GM18907 (cell line): ENCODE data around the gene SEC14L6.

ENCODE experiments used
- ATAC-seq: cut with Tn5 transposase; IDR thresholded peaks from one replicate; pipeline ENCODE4 v1.9.1; 2021; ENCODE audit warnings: mild to moderate bottlenecking, moderate library complexity; ENCODE audit not compliant: unreplicated experiment

Gene SEC14L6

DNA sequence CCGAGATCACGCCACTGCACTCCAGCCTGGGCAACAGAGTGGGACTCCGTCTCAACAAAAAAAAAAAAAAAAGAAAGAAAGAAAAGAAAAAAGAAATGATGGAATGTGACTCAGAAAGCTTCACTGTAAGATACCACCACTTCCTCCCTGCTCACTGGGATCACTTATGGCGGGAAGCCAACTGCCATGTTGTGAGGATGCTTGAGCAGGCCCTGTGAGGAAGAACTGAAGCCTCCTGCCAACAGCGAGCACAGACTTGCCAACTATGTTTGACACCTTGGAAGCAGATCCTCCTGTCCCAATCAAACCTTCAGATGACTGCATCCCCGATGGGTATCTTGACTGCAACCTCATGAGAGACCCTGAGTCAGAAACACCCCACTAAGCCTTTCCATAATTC is 8.3 kb downstream of the SEC14L6 start:
- ATAC-seq, result no peak

DNA sequence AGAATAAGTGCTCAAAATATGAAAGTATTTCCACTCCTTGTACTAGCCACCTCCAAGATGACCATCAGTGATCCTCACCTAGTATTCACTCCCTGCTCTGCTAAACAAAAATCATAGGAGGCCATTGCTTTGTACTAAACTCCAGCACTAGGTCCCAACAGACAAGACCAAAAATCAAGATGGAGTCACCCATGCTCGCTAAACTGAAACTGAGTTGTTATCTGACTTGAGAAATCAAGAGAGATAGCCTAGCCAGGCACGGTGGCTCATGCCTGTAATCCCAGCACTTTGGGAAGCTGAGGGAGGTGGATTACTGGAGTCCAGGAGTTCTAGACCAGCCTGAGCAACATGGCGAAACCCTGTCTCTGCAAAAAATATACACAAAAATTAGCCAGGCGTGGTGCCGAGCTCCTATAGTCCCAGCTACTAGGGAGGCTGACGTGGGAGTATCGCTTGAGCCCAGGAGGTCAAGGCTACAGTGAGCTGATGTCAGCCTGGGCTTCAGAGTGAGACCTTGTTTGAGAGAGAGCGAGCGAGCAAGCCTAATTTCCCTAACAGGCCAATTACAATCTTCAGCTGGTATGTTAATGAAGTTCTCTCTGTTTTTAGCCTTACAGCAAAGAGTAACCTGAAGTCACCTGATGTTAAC is 9.3 kb downstream of the SEC14L6 start:
- no peak for ATAC-seq

DNA sequence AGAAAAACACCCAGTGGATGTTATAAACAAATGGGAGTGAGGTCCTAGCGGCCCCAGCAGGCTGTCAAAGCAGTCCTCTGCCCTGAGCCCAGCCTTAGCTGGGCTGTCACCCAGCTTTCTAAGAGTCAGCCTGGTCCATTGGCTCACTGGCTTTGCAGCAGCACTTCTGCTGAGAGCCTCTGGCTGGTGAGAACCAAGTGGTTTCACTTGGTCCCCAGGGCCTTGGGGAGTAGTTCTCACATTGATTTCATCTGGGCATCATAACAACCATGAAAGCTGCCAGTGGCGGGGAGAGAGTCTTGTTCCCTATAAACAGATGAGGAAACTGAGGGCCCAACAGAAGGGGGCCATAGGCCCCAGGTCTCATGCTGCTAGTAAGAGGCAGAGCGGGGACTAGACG is 11.4 kb downstream of the SEC14L6 start:
- no peak for ATAC-seq

DNA sequence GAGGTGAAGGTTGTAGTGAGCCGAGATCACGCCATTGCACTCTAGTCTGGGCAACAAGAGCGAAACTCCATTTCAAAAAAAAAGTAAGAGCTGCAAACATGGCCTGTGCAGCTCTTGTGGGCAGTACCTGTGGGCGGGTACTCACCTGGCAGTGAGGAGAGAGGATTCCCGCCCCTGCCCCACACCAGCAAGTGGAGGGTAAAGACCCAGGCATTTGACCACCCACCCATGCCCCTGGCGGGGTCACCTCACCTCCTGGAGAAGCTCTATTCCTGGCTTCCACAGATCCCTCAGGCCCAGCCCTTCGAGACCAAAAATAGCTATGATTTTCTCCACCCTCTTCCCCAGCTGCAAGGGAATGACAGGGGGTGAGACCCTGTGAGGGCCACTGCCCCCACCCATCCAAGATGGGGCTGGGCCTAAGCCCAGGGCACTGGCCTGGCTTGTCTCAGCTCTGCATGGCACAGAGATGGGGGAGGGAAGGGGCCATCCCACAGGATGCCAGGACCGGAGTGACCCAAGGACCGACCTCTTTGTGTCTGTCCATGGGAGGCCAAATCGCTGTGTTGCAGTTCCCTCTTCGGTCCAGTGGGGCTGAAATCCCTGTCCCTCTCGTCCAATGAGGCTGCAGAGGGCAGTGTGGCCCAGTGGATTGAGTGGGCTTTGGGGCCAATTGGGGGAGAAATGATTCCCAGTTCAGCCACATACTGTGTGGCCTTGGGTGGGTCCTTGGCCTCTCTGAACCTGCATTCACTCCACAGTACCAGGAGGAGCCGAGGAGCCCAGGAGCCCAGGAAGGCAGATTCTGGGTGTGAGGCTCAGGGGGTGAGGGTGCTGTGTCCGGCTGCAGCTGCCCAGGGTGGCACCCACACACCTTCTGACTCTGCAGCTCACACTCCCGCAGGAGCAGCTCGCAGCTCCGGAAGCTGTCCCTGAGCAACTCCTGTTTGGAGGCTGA is 14.6 kb downstream of the SEC14L6 start:
- ATAC-seq, result no peak

DNA sequence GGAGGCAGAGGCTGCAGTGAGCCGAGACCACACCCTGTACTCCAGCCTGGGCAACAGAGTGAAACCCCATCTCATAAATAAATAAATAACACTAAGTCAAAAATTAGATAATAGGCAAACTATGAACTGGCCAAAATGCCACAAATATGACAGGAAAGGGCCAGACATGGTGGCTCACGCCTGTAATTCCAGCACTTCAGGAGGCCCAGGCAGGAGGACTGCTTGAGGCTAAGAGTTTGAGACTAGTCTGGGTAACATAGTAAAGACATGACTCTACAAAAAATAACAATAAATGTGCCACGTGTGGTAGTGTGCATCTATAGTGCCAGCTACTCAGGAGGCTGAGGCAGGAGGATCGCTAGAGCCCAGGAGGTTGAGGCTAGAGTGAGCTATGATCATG is 19.9 kb downstream of the SEC14L6 start:
- ATAC-seq, result no peak

DNA sequence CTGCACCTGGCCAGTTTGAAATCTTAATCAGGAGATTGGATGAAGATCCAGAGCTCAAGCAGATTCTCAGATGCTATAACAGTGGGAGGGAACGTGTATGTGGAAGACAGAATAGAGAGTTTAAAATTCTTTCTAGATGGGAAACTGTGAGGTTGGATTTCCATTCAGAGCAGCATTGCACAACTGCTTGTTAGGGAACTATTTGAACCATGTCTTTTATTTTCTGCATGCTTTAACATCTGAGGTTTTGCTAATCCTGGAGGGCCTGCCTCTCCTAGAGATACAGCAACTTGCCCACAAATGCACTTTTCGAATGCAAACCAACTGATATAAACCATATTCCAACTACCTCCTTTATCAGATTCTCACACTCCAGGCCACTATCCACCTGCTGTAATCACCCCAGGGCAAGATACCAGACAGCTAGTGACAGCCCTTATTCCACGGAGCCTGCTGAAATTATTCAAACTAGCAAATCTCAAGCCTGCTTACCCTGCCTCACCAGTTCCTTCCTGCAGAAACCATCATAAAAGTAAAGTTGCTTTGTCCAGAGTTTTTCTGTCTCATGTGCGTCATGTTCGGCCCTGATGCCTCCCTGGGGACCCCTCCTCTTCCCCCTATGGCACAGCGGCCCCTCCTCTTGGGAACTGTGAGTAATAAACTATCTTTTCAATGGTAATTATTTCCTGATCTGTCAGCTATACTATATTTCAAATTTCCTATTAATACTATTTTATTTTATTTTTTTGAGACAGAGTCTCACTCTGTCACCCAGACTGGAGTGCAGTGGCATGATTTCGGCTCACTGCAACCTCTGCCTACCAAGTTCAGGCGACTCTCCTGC is 22.7 kb downstream of the SEC14L6 start:
- no peak for ATAC-seq

DNA sequence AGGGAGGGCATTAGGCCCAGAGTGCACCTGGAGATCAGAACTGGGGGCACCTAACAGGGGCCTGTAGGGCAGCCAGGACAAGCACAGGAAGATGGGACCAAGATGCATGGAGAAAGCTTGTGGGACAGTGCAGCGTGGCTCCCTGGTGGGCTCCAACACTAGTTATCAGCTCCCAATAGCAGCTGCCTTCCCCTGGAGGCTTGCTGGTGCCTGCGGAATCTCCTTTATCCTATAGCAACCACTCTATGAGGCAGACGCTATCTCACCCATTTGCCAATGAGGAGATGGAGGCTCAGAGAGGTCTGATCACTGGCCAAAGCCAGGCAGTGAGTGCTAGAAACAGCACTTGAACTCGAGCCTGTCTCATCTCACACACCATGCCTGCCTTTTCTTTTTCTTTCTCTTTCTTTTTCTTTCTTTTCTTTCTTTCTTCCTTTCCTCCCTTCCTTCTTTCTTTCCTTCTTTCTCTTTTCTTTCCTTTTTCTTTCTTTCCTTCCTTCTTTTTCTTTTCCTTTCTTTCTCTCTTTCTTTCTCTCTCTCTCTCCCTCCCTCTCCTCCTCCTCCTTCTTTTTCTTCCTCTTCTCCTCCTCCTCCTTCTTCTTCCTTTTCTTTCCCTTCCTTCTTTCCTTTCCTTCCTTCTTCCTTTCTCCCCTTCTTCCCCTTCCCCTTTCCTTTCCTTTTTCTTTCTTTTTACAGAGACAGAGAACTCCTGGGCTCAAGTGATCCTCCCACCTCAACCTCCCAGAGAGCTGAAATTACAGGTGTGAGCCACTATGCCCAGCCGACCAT is 25.0 kb downstream of the SEC14L6 start:
- ATAC-seq, result no peak

DNA sequence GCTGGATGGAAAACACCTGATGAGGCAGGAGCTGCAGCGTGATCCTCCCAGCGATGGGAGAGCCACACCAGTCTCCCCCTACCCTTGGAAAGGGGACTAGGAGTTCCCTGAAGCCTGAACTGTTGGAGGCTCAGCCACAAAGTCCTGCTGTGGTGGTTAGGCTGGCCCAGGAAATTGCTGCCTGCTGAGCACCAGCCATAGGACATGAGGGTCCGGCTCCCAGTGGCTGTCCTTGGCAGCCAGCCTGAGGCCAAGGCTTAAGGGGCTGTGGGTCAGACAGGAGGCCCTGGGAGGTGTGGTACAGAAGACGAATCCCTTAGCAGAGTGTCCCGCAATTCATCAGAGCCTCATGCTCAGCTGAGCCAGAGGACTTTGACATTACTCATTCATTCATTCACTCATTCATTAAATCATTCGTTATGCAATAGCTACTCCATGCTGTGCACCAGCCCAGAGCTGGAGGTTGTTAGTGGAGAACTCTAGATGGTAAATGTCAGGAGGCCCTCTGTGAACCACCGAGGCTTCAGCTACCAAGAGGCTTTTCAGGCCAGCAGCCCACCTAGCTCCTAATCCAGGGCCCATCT is 26.6 kb downstream of the SEC14L6 start:
- no peak for ATAC-seq

DNA sequence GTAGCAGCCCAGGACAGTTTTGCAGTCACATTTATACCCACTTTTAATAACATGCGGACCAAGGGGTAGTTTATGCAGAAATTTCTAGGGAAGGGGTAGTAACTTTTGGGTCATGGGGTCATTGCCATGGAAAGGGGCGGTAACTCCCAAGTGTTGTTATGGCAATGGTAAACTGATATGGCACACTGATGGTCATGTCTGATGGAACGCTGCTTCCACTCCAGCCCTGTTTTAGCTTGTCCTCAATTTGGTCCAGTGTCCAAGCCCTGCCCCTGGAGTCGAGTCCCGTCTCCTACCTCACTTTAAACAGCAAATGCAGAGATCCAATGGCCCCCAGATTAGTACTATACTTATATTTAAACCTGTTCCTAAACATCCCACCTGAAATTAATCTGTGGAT is 29.8 kb downstream of the SEC14L6 start:
- ATAC-seq, result no peak

DNA sequence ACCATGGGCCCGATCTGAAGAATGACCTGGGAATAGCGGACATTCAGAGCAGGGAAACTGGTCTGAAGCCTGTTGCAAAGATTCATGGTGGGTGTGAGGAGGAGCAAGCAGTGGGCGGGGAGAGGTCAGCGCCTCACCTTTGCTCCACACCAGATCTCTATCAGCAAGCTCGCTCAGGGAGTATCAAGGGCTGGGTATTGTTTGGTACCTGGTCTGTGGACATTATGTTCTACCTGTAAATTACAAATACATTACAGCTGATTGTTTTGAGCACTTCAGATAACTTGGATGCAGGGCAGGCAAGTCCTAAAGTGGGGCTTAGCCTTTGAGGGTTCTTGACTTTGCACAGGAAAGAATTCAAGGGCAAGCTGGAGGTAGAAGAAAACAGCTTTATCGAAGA is 30.3 kb downstream of the SEC14L6 start:
- ATAC-seq, result no peak

DNA sequence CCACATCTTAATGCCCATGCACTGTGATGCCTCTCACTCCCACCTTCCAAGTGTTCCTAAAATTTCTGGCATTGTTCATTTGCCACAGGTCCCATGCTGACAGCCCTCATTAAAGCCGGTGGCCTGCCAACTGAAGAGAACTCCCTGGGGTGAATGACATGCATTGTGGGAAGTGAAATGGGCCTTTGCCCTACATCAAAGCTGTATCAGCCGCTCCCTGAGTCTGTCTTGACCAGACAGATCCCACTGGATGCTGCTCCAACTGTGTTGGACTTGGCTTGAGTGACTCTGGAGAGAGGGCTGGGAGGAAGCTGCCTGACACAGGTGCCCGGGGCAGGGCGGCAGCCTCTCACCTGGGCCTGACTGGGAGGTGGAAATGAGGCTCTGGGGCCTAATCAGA is 32.3 kb downstream of the SEC14L6 start:
- ATAC-seq, result no peak

DNA sequence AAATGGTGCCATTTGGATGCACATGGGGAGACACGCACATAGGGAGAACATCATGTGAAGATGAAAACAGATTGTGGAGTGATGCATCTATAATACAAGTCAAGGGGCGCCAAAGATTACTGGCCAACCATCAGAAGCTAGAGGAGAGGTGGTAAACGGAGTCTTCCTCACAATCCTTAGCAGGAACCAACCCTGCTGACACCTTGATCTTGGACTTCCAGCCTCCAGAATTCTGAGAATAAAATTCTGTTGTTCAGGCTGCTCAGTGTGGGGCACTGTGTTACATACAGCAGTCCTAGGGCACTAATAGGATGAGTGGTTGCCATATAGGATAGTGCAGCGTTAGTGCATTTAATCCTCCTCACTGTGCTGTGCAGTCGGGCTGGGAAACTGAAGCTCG is 33.1 kb downstream of the SEC14L6 start:
- ATAC-seq, result no peak

DNA sequence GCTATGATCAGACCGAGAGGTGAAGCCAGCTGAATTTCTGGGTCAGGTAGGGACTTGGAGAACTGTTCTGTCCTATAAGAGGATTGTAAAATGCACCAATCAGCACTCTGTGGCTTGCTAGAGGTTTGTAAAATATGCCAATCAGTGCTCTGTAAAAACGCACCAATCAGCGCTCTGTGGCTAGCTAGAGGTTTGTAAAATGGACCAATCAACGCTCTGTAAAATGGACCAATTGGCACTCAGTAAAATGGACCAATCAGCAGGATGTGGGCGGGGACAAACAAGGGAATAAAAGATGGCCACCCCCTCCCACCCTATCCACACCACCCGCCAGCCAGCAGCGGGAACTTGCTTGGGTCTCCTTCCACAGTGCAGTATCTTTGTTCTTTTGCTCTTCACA is 34.6 kb downstream of the SEC14L6 start:
- ATAC-seq, result no peak

DNA sequence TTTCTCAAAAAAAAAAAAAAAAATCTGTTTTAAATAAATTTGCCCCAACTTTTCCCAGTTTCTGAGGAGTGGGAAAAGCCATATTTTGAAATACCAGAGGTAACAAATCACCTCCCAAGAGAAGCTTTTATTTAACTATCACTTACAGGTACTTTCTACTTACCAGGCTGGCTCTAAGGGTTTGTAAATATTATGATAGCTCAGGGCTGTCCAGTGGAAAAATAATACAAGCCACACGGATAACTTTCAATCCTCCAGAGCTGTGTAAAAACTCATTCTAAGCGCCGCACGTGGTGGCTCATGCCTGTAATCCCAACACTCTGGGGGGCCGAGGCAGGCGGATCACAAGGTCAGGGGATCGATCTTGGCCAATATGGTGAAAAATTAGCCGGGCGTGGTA is 35.4 kb downstream of the SEC14L6 start:
- no peak for ATAC-seq

DNA sequence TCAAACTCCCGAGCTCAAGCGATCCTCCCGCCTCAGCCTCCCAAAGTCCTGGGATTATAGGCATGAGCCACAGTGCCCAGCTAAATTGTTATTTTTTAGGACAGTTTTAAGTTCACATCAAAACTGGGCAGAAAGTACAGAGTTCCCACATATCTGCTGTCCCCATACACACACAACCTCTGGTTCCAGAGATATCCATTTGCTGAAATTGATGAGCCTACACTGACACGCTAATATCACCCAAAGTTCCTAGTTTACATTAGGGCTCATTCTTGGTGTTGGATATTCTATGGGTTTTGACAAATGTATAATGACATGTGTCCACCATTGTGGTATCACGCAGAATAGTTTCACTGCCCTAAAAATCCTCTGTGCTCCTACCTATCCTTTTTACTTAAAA is 38.3 kb downstream of the SEC14L6 start:
- no peak for ATAC-seq

DNA sequence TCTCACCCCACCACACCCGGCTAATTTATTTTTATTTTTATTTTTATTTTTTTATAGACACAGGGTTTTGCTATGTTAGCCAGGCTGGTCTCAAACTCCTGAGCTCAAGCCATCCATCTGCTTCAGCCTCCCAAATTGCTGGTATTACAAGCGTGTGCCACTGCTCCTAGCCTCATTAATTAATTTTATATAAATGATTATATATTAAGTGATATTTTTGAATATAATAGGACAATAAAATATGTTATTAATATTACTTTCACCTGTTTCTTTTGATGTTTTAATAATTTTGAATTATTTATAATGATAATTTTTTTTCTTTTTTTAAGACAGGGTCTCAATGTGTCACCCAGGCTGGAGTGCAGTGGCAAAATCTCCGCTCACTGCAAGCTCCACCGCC is 38.9 kb downstream of the SEC14L6 start:
- ATAC-seq, result no peak

DNA sequence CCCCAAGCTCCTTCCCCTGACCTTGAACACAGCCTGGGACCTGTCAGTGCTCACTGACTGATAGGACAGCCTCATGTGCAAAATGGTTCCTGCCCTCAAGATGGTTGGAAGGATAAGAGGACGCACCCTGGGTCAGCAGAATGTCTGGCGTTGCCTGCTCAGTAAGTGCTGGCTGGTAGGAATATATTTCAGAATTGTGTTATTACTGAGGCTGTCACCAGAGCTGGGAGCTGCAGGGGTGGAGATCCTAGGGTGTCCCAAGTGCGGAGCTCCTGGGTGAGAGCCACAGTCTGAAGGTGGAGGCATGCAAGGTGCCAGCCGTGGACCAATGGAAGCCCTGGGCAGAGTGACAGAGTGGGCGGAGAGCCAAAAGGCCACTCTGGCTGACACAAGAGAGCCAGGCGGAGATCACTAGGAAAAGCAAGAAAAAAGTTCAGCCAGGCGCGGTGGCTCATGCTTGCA is 40.0 kb downstream of the SEC14L6 start:
- no peak for ATAC-seq

DNA sequence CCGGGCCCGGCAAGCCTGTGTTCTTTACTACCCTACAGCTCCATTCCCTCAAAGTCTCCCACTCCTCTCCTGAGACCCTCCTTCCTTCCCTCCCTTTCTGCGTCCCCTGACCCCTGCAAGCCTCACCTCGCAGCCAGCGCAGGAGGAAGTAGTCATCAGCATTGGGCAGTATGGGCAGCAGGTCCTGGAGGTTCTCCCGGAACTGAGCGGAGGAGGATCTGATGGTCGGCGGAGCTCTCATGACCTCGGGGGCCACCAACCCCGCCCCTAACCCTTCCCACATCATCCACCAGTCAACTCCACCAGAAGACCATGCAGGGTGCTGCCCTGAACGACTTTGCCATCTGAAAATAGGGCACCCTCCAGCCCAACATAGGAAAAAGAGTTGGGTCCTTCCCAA is 43.0 kb downstream of the SEC14L6 start:
- ATAC-seq, result no peak

DNA sequence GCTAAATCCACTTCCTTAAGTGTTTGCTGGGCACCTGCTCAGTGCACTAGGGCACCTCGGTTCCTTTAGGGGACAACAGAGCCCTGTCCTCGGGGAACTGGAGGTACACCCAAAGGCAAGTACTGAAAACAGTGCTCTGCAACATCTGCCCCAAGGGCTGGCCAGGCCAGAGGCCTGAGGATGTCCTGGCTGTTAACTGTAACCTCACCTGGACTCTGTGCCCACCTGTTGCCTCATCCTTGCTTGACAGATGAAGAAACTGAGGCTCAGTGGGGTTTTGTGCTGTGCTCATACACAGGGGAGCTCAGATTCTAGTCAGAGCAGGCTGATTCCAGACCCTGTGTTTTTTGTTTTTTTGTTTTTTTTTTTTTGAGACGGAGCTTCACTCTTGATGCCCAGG is 43.6 kb downstream of the SEC14L6 start:
- ATAC-seq, result no peak

DNA sequence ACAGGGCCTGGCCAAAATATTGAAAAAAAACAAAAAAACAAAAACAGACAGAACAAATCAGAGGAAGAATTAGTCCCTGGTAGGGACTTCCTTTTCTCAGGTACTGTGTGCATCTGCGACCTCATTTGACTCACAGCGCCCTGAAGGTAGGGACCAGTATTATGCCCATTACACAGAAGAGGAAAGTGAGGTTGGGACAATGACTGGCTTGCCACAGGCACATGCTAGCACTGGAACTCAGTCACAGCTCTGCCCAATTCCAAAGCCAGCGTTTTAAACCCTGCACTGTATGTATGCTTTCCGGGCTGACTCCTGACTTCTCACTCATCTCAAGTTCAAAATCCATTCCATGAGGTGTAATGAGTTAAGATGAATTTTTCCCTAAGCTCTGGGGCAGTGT is 44.4 kb downstream of the SEC14L6 start:
- ATAC-seq, result no peak
